Right hindlimb (tissue), 1 donor: ENCODE results near the gene DKK3.

ENCODE experiments used
- DNase-seq: peaks from one replicate; pipeline ENCODE4 v3.0.0-alpha.2; 2018

The DKK3 gene

GRCh38 chr11:12003336-12003735, 5.1 kb downstream of the DKK3 start:
- DNase-seq: no peak

DNA sequence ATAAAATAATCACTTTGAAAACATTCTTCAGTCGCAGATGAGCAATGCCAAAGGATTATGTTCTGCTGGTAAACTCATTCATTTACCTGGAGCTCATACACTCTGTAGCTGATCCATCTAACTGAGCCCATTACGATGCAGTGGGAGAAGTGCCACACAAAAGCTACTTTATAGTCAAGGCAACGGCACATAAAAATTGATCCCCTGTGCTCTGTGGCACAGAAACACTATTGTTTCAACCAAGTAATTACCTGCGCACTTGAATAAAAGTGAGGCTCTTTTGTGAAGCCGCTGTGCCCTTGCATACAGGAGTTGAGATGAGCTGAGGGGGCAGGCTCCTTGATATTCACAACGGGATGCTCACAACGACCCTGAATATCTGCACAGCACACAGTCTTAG, 7.2 kb downstream of the DKK3 start:
- no peak for DNase-seq

GRCh38 chr11:11998091-11998781, 10.2 kb downstream of the DKK3 start:
- DNase-seq: no peak

DNA sequence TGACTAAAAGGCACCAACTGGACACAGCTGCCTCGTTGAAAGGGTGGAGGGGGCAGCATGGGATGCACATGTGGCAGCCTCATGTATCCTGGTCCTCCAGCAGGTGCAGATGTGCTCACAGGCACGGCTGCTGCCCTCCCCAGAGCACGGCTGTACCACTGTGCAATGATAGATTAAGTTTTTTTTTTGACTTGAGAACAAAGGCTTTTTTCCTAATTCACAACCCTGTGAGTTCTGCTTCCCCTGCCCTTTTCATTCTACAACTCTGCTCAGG, 11.4 kb downstream of the DKK3 start:
- no peak for DNase-seq

GRCh38 chr11:11996321-11997048, 11.9 kb downstream of the DKK3 start:
- DNase-seq: no peak

- DNase-seq: no peak
Observed at GRCh38 chr11:11995601-11996000, 12.8 kb downstream of the DKK3 start.

DNA sequence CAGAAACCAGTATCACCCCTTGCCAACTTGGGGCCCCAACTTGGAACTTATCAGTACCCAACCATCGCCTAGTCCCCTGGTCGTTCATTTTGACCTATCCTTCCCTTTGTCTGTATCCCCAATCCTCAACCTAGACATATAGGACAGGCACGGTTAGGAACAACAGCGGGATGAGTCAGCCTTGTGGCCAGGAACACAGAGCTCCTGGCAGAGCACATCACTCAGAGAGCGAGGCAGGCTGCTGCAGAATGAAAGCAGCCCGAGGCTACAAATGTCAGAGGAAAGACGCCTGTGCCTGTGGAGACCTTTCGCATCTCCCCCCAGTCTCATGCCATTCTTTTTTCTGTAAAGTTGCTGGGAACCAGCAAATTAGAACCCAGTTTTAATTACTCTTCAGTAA, 14.6 kb downstream of the DKK3 start:
- no peak for DNase-seq

DNA sequence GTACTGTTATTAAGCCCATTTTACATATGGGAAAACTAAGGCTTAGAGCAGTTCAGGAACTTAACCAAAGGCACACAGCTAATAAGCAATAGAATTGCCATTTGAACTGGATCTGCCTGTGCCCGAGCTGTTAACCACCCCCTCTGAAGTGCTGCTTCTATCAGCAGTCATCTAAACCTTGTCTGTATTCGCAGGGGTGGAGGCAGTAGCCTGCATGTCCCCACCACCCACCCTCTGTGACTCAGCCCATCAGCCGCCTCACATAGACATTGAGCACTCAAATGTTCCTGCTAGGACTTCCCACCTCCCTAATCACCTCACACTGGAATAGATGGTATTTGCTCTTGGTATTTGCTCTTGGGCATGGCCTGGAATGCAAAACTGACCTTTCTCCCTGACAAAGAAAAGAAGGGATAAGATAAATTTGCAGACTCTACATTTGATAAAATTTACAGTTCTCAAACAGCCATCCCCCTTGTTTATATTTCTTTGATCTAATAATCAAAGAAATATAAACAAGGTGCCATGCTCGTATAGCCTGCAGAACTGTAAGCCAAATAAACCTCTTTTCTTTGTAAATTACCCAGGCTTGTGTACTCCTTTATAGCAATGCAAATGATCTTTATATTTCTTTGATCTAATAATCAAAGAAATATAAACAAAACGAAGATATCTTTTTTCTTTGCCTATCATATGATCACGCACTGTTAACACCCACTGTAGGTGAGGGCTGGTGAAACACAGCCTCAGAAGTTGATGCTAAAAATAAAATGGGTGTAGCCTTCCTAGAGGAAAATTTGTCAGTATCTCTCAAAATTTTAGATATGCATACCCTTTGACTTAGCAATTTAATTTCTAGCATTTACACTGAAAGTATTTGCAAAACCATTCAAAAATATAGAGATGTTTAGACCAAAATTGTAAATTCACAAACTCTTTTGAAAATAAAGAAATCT, 15.9 kb downstream of the DKK3 start:
- no peak for DNase-seq

DNA sequence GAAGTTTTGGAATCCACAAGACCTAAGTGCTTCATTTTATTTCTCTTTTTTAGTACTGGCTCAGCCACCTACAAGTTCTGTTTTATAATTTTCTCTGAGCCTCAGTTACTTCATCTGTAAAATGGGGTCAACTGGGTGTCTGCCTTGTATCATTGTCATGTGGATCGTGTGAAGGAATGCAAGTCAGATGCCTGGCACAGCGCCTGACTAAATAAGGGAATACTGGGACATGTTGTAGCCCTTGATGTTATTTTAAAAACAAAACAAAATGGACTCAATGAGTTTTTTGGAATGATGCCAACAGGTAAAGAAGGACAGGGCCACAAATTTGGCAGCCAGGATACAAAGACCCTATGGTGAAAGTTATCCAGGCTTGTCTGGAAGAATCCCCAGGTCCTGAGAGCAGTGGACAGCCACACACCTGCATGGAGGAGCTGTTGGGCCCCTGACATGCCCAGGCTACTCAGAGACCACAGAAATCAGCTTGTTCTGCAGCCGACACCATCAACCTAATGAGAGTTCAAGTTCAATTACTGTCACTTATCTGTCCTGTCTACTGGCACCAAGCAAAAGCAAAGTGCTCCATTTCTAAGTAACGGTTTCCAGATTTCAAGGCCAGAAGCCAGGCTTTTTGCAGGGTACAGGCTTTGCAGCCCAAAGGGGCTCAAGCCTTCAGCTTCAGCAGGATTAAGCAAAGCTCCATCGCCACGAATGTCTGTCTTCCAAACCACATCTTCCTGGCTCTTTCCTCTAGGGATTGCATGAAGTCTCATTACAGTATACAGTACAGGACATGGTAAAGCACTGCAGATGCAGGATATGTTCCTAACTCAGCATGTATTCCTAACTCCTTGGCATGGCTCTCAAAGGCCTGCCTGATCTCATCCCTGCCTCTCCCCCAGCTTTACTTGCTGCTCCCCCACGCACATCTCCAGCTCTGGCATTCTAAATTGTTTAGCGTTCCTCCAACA, 18.4 kb downstream of the DKK3 start:
- DNase-seq: no peak

DNA sequence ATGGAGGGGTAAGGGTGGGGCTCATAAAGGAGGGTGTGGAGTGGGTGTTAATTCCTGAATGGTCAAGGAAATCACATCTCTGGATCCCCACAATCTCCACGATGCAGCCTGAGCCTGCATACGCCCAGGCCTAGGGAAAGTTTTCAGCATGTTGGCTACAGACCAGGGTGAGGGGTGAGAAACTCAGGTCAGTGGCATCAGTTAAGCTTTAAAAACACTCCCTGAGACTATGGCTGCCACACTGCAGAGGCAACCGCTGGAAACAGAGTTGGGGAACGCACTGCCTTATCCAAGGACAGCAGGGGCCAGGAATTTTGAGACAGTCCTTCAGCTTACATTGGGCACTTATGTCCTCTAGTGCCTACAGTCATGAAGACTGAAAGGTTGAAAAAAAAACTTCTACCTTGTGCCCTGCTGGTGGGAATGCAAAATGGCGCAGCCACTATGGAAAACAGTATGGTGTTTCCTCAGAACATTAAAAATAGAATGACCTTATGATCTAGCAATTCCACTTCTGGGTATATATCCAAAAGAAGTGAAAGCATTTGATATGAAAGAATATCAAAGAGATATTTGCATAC, 19.7 kb downstream of the DKK3 start:
- no peak for DNase-seq

GRCh38 chr11:11988099-11988651, 20.3 kb downstream of the DKK3 start:
- no peak for DNase-seq

DNA sequence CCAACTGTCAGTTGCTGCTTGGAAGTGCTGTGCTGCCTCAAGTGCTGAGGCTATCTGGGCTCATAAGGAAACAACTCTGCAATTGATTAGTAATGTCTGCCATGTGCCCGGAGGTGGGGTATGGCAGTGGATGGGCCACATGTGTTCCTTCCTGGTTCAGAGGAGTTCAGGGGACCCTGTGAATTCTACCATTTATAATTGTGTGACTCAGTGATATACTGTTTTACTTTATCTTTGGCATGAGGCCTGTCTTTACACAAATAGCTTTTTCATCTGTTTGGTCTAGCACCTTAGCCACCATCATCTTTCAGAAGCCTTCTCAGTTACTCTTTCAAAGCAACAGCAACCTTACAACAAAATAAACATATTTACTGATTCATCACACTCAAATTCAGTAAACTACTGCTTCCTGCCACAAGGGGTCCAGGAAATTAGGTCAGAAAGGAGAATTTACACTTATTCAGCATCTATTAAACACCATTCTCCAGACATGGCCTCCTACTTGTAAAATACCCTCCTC, 20.9 kb downstream of the DKK3 start:
- DNase-seq: no peak

DNA sequence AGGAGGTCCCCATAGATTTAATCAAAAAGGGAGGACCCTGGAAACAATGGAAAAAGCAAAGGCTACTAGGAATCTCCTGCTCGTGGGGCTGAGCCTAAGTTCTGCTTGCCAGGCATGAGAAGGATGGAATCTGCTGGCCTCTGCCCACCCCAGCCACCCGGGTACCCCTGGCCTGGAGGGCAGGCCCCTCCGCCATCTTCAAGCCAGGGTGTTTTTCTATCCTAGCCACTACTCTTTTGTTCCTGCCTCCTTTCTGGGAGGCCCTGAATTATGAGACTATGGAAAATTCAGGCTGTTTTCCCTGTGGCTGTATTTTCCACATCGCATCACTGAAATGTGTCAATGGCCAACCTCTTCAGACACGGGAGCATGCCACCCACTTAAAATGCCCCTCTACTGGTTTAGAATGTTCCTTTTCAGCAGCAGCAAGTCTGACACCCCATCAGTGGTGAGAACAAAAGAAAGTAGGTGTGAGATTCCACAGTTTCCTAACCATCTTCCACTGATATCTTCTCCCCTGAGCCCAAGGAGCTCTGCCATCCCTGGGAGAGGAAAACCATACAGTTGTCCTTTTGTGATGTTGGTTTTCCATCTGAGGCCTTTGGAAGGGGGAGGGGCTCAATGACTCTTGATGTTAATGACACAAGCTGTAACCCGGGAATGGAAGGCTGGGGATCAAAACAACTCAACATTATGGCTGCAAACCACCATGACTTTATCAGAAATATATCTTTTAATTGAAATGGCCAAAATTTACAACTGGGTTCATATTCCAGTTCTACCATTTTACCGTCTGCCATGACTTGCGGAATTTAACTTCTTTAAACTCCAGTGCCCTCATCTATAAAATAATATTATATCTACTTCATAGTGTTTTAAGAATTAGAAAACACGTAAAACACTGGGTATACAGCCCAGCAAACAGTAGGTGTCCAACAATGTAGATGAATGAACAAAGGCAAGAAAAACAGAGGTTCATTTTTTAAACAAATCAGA, 22.2 kb downstream of the DKK3 start:
- no peak for DNase-seq

- DNase-seq: no peak
Observed at GRCh38 chr11:11985016-11985715, 23.3 kb downstream of the DKK3 start.

DNA sequence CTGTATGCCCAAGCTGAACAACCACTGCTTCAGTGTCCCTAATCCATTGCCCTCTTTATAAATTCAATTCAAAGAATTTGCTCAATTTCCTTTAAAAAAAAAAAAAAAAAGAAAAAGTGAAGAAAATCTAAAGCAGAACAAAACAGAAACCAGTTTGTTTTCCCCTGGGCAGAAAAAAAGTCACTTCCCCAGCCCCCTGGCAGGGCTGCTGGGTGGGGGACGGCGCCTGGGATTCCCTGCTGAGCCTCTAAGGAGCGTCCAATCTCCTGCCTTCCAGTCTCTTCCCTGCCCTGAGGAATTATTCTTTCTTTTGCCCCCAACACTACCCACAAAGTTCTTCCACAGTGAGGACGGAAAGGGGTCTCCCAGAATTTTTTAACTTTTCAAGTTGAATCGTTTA, 23.9 kb downstream of the DKK3 start:
- DNase-seq: no peak

DNA sequence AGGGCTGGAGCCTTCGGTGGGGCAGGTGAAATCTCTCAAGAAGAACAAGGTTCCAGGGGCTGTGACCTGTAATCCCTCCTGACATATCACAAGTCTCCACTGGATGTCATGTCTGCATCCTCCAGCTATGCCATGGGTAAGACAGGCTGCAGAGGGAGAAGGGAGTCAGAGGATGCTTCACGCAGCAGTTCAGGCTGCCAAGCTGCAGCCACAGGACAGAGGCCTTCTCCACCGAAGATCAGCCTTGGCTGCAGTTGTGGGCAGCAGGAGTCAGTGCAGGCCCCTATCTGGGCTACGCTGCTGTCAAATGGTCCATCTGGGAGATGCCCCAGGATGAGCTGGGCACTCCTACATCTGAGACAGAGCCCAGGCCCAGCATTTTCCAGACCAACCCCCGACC, 25.0 kb downstream of the DKK3 start:
- no peak for DNase-seq

DNA sequence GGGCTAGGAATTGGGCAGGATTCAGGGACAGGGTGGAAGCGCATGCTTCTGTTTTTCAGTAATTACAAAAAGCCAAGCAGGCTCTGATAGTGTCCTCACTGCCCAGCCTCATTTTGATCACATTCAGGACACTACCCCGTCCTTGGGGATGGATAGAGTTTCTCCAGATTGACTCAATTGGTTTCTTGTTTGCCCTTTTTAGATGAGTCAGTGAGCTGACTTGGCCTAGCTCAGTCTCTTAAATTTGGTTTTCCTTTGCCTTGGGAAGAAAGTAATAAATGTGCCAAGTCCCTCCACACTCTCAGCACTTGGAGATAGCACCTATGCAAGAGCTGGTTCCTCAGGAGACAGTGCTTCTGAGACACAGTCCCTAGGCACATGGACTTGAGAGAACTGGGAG, 25.5 kb downstream of the DKK3 start:
- DNase-seq: no peak

- no peak for DNase-seq
Observed at GRCh38 chr11:11982461-11982860, 26.0 kb downstream of the DKK3 start.

- no peak for DNase-seq
Observed at GRCh38 chr11:11981840-11982239, 26.6 kb downstream of the DKK3 start.

DNA sequence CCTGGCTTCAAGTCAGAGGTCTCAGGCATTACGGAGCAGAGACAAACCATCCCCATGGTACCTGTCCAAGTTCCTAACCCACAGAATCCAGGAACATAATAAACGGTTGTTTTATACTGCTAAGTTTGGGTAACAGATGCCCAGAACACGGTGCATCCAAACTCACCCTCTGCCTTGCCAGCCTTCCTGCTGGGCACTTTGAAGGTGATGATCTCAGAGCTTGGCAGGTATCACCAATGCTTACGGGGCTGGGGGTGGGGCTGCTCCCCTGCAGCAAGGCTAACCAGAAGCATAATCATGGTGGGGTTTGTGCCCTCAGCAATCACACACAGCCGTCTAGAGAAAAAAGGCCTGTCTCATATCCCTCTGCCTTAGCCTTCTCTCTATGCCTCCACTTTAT, 27.1 kb downstream of the DKK3 start:
- no peak for DNase-seq
